HG03378 (cell line): ENCODE data around the gene MPV17L.
"Not testable (repeated sequence)": the region's sequence is repeated elsewhere in the genome, so short reads cannot be mapped to it uniquely, and the experiment has no call there.

ENCODE experiments used
- ATAC-seq: cut with Tn5 transposase; IDR thresholded peaks from one replicate; pipeline ENCODE4 v1.9.1; 2021; ENCODE audit warnings: mild to moderate bottlenecking, moderate library complexity; ENCODE audit not compliant: unreplicated experiment

The MPV17L gene

DNA sequence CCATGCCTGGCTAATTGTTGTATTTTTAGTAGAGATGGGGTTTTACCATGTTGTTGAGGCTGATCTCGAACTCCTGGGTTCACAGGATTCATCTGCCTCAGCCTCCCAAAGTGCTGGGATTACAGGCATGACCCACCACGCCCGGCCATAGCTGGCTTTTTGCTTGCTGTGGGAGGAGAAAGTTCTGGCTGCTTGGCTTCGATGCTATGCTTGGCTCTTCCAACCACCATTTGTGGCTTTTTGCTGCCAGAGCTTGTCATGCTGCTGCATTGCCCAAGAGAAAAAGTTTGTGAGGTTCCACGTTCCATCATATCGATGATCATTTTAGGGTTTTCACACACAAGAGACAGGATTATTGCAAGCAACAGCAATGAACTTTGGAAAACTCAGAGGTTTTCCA is 55.1 kb downstream of the MPV17L start:
- no peak for ATAC-seq

GRCh38 chr16:15451098-15451731 is 55.7 kb downstream of the MPV17L start:
- no peak for ATAC-seq

DNA sequence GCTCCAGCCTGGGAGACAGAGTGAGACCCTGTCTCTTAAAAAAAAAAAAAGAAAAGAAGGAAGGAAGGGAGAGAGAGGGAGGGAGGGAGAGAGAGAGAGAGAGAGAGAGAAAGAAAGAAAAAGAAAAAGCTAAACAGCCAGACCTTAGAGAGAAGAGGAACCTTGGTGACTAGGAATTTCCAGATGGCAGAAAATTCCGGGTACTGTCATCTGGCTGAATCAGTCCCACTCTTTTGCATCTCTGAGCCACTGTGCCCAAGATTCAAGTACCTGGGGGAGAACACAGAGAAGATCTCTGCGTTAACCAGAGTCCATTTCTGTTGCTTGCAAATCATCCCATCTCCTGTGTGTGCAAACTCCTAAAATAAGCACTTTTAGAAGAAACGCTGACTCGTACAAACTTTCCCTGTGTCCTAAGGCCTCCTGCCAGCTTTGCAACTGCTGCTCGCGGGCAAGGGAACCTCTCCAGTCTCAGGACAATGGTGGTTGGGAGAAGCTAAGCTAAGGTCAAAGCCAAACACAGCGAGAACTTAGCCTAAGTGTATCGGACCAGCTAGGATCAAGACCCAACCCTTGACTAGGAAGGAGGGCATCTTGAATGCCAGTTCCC is 56.8 kb downstream of the MPV17L start:
- no peak for ATAC-seq

GRCh38 chr16:15453296-15453695 is 57.7 kb downstream of the MPV17L start:
- not testable (repeated sequence) for ATAC-seq

DNA sequence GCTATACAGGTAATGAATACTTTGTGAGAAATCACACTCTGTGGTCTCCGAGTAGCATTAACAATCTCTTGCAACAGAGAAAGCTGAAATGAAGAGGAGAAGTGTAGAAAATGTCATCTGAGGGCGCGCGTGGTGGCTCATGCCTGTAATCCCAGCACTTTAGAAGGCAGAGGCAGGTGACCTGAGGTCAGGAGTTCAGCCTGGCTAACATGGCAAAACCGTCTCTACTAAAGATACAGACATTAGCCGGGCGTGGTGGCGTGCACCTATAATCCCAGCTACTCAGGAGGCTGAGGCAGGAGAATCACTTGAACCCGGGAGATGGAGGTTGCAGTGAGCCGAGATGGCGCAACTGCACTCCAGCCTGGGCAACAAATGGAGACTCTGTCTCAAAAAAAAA is 59.4 kb downstream of the MPV17L start:
- not testable (repeated sequence) for ATAC-seq

- no peak for ATAC-seq
Observed at GRCh38 chr16:15457400-15457799, 61.8 kb downstream of the MPV17L start.

DNA sequence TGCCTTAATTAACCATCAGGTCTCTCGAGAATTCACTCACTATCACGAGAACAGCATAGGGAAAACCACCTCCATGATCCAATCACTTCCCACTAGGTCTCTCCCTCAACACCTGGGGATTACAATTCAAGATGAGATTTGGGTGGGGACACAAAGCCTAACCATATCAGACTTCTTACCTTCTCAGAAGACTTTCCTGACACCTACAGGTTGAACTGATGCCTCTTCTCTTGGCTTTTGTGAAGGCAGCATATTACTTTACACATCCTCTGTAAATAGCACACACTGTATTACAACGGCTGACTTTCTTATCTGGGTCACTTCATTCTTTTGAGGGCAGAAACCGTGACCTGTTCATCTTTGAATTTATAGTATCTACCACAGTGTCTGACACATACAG is 62.4 kb downstream of the MPV17L start:
- no peak for ATAC-seq

- no peak for ATAC-seq
Observed at GRCh38 chr16:15459791-15460190, 64.2 kb downstream of the MPV17L start.

DNA sequence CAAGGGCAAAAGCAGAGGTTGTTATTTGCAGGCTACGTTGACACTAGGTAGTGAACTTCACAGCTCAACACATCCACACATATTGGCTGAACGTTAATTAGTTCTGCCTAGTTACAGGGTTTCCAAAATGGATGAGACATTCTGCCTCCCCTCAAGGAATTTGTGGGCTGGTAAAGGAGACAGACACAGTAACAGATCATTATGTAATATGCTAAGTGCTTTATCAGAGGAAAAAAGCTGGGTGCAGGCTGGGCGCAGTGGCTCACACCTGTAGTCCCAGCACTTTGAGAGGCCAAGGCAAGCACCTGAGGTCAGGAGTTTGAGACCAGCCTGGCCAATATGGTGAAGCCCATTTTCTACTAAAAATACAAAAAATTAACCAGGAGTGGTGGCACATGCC is 65.0 kb downstream of the MPV17L start:
- no peak for ATAC-seq

- no peak for ATAC-seq
Observed at GRCh38 chr16:15461376-15461775, 65.8 kb downstream of the MPV17L start.
